Stimulated activated CD4-positive, alpha-beta T cell treated with anti-CD3 and anti-CD28 coated beads, Interleukin-15, amount 100 ng/mL, for 48 hours (primary cell): Measurements from ENCODE around the gene PTK6.

Experiments used
- DNase-seq, 2 donors: peaks; one replicate each; pipeline ENCODE4 v3.0.0-alpha.2; 2020; ENCODE audit warnings: low read depth in 2 of 2

The PTK6 gene

GRCh38 chr20:63557481-63557891 is 20.3 kb upstream of the PTK6 start:
- DNase-seq = no peak

- DNase-seq = no peak
Observed at GRCh38 chr20:63556873-63557478, 19.8 kb upstream of the PTK6 start.

- DNase-seq = no peak
Observed at GRCh38 chr20:63555661-63556381, 18.6 kb upstream of the PTK6 start.

DNA sequence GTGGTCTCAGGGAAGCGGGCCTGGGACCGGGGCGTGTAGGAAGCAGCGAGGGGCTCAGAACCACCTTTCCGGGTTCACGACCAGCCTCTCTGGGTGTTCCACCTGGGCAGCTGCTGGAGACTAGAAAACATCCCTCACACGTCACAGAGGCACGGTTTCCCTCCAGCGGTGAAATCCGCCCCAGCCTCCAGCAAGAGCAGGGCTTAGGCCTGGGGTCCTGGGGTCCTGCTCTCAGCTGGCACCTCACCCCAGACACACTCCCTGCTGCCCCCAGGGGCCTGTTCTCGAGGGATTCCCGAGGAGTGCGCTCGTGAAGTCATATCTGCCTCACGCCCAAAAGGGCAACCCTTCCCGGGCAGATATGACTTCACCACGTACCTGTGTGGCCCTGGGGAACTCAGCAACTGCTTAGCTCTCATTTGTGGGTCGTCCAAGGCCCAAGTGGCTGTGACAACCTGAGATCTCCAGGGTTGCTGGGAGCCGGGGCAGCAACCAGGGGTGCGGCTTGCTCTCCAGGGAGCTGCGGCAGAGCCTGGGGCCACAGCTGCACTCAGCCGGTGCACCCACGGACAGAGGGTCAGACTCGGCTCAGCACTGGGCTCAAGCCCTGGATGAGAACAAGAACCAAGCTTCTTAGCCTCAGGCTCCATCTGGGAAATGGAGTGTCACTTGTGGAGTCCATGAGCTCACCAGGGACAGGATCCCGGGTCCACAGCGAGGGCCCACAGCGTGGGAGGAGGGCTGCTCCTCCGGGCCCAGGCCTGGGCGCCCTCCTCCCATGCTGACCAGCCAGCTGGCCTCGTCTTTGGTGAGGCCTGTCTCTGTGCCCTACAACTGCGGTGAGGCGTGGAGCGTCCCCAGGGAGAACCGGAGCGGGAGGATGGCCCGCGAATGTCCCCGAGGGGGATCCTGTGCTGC is 17.4 kb upstream of the PTK6 start:
- no peak for DNase-seq

DNA sequence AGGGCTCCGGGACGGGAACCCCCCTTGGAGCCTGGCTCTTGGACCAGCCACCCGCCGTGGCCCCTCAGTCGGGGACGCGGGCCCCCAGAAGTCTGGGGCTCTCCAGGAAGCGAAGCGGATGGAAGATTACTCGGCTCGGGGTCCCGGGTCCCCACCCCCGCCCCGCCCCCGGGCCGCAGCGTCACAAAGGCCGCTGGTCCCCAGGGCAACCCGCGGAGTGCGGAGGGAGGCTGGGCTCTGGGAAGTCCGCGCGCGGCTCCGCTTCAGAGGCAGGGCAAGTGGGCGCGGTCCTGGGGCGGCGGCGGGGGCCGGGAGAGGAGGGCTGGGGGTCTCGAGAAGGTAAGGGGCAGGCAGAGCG is 16.7 kb upstream of the PTK6 start, which contains the start of gene FNDC11:
Gene FNDC11 (plus strand): TSS at position 227 of the 358 bp plus-strand sequence. CDS start 1,505 bp downstream, outside the sequence.
- no peak for DNase-seq

DNA sequence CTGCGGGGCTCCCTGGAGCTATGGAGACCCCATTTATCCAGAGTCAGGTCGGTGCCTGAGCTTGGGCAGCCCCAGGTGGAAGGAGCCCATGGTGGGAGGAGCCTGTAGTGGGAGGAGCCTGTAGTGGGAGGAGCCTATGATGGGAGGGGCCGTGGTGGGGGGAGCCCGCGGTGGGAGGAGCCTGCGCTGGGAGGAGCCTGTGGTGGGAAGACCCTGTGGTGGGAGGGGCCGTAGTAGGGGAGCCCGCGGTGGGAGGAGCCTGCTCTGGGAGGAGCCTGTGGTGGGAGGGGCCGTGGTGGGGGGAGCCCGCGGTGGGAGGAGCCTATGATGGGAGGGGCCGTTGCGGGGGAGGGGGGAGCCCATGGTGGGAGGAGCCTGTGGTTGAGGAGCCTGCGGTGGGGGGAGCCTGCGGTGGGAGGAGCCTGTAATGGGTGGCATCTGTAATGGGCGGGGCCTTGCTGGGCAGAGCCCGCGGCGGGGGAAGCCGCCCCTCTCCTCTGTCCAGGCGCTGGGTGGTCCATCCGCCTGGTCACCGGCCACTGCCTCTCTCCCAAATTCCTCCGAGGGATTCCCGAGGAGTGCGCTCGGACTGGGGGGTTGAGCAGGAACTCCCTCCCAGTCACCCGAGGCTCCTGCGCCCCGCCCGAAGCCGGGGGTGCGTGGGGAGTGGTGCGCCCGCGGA is 16.2 kb upstream of the PTK6 start:
- peak; percentile 87 to 90 for DNase-seq

DNA sequence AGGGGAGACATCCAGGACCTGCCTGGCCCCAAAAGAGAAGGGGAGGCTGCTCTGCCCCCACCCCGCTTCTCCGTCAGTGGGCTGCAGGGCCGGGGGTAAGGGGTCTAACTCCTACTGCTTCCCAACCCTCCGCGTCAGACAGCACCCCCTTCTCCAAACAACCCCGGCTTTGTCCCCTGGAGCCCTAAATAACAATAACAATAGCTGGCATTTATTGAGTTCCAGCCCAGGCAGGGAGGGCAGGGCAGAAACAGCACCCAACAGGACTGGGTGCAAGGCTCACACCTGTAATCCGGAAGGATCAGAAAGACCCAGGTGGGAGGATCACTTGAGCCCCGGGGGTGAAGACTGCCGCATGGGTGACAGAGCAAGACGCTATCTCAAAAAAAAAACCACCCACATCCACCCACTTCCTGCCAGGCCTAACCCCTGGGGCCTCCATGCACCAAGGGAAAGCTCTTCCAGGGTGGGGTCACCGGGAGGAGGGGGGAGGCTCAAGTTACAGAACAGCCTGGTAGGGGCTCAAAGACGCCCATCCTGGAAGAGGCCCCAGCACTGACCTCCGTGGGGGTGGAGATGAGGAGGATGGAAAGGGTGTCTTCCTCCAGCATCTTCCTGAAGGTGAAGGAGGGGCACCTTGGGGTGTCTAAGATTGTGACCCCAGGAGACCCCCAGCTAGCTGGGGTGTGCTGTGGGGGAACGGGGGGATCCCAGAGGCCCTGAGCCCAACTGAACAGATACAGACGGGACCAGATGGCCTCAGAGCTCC is 15.5 kb upstream of the PTK6 start:
- no peak for DNase-seq

DNA sequence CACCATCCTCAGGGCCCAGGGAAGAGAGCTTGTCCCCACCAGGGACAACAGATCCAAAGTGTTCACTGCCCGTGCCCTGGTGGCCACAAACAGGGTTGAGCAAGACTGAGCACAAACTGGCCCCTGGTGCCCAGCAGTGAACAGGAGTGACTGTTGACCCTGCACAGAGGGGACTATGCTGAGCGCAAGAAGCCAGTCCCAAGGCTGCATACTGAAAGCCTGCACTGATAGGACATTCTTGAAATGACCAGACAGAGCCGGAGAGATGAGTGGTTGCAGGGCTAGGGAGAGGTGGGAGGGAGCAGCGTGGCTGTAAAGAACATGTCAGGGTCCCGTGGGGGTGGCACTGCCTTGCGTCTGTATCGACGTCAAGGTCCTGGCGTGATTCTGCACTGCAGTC is 13.9 kb upstream of the PTK6 start:
- DNase-seq = no peak

DNA sequence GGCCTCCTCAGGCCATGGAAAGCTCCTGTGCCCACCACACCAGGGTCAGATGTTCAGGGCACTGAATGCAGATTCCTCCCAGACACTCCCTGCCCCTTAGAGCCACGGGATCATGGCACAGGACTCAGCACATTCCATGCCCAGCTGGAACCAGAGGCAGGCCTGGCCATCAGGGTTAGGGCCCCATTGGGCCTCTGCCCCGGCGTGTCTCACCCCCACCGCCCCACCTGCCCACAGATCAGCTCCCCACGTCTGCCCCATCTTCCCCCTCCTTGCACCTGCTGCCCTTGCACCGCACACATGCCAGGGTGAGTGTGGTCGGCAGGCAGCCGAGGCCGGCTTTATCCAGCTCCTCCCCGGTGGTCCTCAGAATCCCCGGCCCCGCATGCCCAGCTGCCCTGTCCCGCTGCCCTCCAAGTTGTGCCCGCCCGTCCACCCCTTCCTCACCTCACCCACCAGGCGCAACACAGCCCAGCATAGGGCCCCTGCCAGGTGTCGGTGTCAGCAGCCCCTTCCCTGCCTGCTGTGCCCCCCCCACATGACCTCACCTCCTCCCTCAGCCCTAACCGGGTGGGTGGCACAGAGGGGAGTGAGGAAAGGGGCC is 12.6 kb upstream of the PTK6 start:
- DNase-seq = no peak

GRCh38 chr20:63549019-63549418 is 11.8 kb upstream of the PTK6 start:
- DNase-seq = no peak

GRCh38 chr20:63548542-63548941 is 11.4 kb upstream of the PTK6 start:
- DNase-seq = no peak

DNA sequence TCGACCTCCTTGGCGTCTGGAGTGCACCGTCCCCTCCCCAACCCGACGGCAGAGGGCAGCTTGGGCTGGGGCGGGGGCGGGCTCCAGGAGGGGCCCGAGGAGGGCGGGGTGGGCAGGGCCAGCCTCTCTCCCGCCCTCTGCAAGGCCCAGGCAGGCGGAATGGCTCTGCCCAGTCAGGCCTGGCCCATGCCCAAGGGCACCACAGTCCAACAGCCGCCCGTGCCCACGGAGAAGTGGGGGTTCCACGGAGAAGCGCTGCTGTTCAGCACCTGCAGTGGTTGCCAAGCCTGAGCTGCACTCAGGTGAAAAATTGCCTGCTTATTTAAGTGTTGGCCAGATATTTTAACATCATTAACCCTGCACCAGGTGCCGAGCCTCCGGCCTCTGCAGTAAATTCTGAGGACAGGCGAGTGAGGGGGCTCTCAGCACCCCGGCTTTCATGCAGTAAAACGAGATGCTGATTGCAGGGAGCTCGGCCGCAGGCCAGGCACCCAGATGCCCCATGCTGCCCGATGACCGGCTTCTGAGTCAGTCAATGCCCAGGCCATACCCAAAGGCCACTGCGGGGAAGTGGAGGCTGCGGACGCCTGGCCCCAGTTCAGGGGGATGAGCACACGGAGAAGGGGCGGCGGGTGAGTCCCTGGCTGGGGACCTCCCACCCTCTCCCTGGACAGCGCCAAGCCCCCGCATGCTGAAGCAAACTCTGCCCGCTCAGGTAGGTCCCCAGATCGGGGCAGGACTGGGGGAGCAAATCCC is 10.7 kb upstream of the PTK6 start, which contains the start of gene SRMS:
Gene SRMS (minus strand): TSS at position 25 of the 756 bp plus-strand sequence. CDS start 286 bp downstream, outside the sequence.
- no peak for DNase-seq

- DNase-seq = no peak
Observed at GRCh38 chr20:63546956-63547724, 10.0 kb upstream of the PTK6 start.

GRCh38 chr20:63546256-63546955 is 9.2 kb upstream of the PTK6 start:
- no peak for DNase-seq

DNA sequence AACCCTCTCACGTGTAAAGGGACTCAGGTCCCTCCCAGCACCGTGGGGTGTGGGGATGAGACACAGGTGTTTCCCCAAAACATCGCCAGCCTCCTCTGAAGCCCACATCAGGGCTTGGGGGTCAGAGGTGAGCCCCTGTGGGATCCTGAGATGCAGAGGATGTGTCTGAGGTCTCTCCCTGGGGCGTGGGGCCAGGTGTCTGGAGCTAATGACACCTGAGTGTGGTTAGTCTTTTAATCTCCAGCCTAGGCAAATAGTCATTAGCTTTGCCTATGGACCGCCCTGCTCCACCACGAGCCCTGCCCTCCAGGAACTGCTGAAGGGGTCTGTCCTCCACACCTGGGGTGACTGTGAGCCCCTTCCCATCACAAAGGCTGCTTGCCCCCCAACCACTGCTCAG is 8.6 kb upstream of the PTK6 start:
- DNase-seq = no peak

DNA sequence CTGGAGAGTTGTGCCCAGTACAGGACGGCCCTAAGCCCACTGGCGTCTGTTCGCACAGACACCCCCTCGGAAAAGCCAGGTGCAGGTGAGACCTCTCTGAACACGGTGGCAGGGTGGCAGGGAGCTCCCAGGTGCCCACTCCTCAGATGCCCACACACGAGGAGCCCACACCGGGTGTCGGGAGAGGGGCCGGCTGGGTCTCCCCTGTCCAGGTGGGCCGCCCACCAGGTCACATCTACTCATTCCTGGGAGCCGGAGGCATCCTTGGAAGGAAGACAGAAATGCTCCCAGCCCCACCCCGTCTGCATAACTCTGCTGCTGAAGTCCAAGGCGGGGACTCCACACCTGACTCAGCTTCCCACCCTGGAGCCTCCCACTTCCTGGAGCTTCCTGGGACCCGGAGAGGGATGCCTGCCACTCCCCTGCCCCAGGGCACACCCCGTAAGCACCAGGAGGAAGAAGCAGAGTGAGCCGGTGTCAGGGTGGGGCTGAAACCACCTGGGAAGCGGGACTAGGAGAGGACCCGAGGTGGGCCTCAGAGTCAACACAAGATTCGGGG is 7.9 kb upstream of the PTK6 start:
- DNase-seq = no peak

GRCh38 chr20:63544241-63544957 is 7.2 kb upstream of the PTK6 start:
- no peak for DNase-seq
